DND-41 (cell line): ENCODE results near the gene TRPT1.

ENCODE experiments used
- ATAC-seq: fragments of 200-7000 bp; cut with Tn5 transposase; 3 replicates; pipeline ENCODE4 v1.9.1; 2021; ENCODE audit warnings: low read depth; ENCODE audit not compliant: insufficient read depth
- DNase-seq: peaks from one replicate; pipeline ENCODE4 v3.0.0-alpha.2; 2020
- H2AFZ ChIP-seq: 2 replicates; pipeline ENCODE4 v1.6.0; 2012; ENCODE audit warnings: low read depth, low read length
- H3K27ac ChIP-seq: 2 replicates; pipeline ENCODE4 v1.5.1; 2012; ENCODE audit warnings: low read length, inconsistent platforms
- H3K27me3 ChIP-seq: fragments of 200-600 bp; sonication (generic); 2 replicates; pipeline ENCODE4 v1.6.0; 2012; ENCODE audit warnings: low read length, mild to moderate bottlenecking, inconsistent platforms; ENCODE audit not compliant: insufficient read depth, poor library complexity
- H3K36me3 ChIP-seq: 2 replicates; pipeline ENCODE4 v1.5.1; 2012; ENCODE audit warnings: low read length, inconsistent platforms; ENCODE audit not compliant: insufficient read depth
- H3K4me1 ChIP-seq: 2 replicates; pipeline ENCODE4 v1.5.1; 2012; ENCODE audit warnings: mild to moderate bottlenecking, low read length; ENCODE audit not compliant: insufficient read depth
- H3K4me2 ChIP-seq: 2 replicates; pipeline ENCODE4 v1.6.0; 2012; ENCODE audit warnings: mild to moderate bottlenecking, moderate library complexity, low read length, inconsistent platforms; ENCODE audit not compliant: insufficient read depth
- H3K4me3 ChIP-seq, 2 experiments: fragments of 200-600 bp in 1 of 2; shearing (Covaris generic) in 1 of 2; 2 replicates each; pipeline ENCODE4 v1.5.1; 2012 to 2016; ENCODE audit warnings: inconsistent platforms in 2 of 2, low read length in 2 of 2, mild to moderate bottlenecking in 2 of 2, low read depth in 1 of 2, moderate library complexity in 1 of 2
- H3K79me2 ChIP-seq: 2 replicates; pipeline ENCODE4 v1.6.0; 2012; ENCODE audit warnings: low read length, inconsistent platforms; ENCODE audit not compliant: insufficient read depth
- H3K9ac ChIP-seq: 2 replicates; pipeline ENCODE4 v1.6.0; 2012; ENCODE audit warnings: low read depth, mild to moderate bottlenecking, inconsistent platforms, low read length, moderate library complexity
- H3K9me3 ChIP-seq: 2 replicates; pipeline ENCODE4 v1.5.1; 2012; ENCODE audit warnings: low read length, moderate library complexity, mild to moderate bottlenecking, inconsistent platforms; ENCODE audit not compliant: insufficient read depth, severe bottlenecking
- H4K20me1 ChIP-seq: 2 replicates; pipeline ENCODE4 v1.6.0; 2012; ENCODE audit warnings: low read length; ENCODE audit not compliant: insufficient read depth
- EZH2 ChIP-seq: IDR thresholded peaks from 3 replicates; pipeline ENCODE4 v1.6.1; 2012; ENCODE audit warnings: borderline replicate concordance, low read depth, mild to moderate bottlenecking, moderate library complexity, low read length, inconsistent platforms; ENCODE audit not compliant: severe bottlenecking
- TF ChIP-seq, protein P1 (sequence below): IDR thresholded peaks from 2 replicates; pipeline ENCODE4 v1.5.1; 2012; ENCODE audit warnings: borderline replicate concordance, low read length, moderate library complexity, mild to moderate bottlenecking; ENCODE audit not compliant: poor library complexity, severe bottlenecking; ENCODE audit errors: extremely low read depth

Gene TRPT1

GRCh38 chr11:64263947-64264317 is 37.9 kb upstream of the TRPT1 start:
- H3K27me3 ChIP-seq = no peaks in the 10 kb centered on the region
- no peaks in the 10 kb centered on the region for H4K20me1 ChIP-seq
- H3K9ac ChIP-seq = no peak overlapping the region
- H3K9me3 ChIP-seq = no peaks in the 10 kb centered on the region
- no peak overlapping the region for H3K27ac ChIP-seq
- ATAC-seq (no peak), DNase-seq (no peak)
- H2AFZ ChIP-seq = no peak overlapping the region
- H3K36me3 ChIP-seq = peaks cover 38% of the 10 kb centered on the region
- no peak for TF ChIP-seq EZH2
- TF ChIP-seq, protein P1, sequence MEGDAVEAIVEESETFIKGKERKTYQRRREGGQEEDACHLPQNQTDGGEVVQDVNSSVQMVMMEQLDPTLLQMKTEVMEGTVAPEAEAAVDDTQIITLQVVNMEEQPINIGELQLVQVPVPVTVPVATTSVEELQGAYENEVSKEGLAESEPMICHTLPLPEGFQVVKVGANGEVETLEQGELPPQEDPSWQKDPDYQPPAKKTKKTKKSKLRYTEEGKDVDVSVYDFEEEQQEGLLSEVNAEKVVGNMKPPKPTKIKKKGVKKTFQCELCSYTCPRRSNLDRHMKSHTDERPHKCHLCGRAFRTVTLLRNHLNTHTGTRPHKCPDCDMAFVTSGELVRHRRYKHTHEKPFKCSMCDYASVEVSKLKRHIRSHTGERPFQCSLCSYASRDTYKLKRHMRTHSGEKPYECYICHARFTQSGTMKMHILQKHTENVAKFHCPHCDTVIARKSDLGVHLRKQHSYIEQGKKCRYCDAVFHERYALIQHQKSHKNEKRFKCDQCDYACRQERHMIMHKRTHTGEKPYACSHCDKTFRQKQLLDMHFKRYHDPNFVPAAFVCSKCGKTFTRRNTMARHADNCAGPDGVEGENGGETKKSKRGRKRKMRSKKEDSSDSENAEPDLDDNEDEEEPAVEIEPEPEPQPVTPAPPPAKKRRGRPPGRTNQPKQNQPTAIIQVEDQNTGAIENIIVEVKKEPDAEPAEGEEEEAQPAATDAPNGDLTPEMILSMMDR = no peak
- H3K4me1 ChIP-seq = peaks cover 11% of the 10 kb centered on the region
- no peak overlapping the region for H3K4me3 ChIP-seq
- no peak overlapping the region for H3K4me2 ChIP-seq
- H3K79me2 ChIP-seq = peaks cover 8% of the 10 kb centered on the region

GRCh38 chr11:64263021-64263946 is 37.3 kb upstream of the TRPT1 start:
- no peaks in the 10 kb centered on the region for H4K20me1 ChIP-seq
- peaks cover 5% of the 10 kb centered on the region for H3K4me1 ChIP-seq
- peaks cover 1% of the 10 kb centered on the region; the same call in 1 of the 2 replicates for H3K79me2 ChIP-seq
- H3K36me3 ChIP-seq = peaks cover 44% of the 10 kb centered on the region
- no peak overlapping the region for H3K4me3 ChIP-seq
- no peaks in the 10 kb centered on the region for H3K9me3 ChIP-seq
- DNase-seq = no peak
- TF ChIP-seq, protein P1 = no peak
- H3K27me3 ChIP-seq = no peaks in the 10 kb centered on the region
- H3K27ac ChIP-seq = no peak overlapping the region
- no peak for ATAC-seq
- no peak overlapping the region for H3K9ac ChIP-seq
- no peak overlapping the region for H2AFZ ChIP-seq
- no peak overlapping the region for H3K4me2 ChIP-seq

GRCh38 chr11:64262271-64263002 is 36.5 kb upstream of the TRPT1 start:
- Histone ChIP-seq H3K36me3 (peaks cover 44% of the 10 kb centered on the region), H4K20me1 (no peaks in the 10 kb centered on the region), H3K27me3 (no peaks in the 10 kb centered on the region), H3K4me1 (no peaks in the 10 kb centered on the region), H3K4me3 (no peak overlapping the region), H3K4me2 (no peak overlapping the region), H3K9ac (no peak overlapping the region), H3K79me2 (no peaks in the 10 kb centered on the region), H3K27ac (no peak overlapping the region), H2AFZ (no peak overlapping the region), H3K9me3 (no peaks in the 10 kb centered on the region)
- ATAC-seq (no peak), DNase-seq (no peak)
- no peak for TF ChIP-seq EZH2
- TF ChIP-seq, protein P1 = no peak
